PFSK-1 (cell line): ENCODE measurements around the gene GPR3.

Source experiments
- POLR2AphosphoS5 ChIP-seq: IDR thresholded peaks from 2 replicates; pipeline ENCODE4 v1.6.1; 2012; ENCODE audit warnings: low read depth, mild to moderate bottlenecking, control low read depth, low read length, moderate library complexity
- REST ChIP-seq, 2 experiments: IDR thresholded peaks; 2 replicates each; pipeline versions ENCODE4 v1.6.1 to v1.8.0; 2011 to 2012; ENCODE audit warnings: low read depth in 2 of 2, low read length in 2 of 2, control low read depth in 1 of 2, inconsistent platforms in 1 of 2, mild to moderate bottlenecking in 1 of 2, moderate library complexity in 1 of 2; ENCODE audit not compliant: insufficient read depth in 1 of 2
- SIN3A ChIP-seq: IDR thresholded peaks from 2 replicates; pipeline ENCODE4 v1.6.1; 2012; ENCODE audit warnings: mild to moderate bottlenecking, low read length, moderate library complexity, borderline replicate concordance; ENCODE audit not compliant: insufficient read depth
- TAF1 ChIP-seq: IDR thresholded peaks from 2 replicates; pipeline ENCODE4 v1.6.1; 2012; ENCODE audit warnings: low read length, control low read depth, borderline replicate concordance; ENCODE audit not compliant: insufficient read depth

DNA sequence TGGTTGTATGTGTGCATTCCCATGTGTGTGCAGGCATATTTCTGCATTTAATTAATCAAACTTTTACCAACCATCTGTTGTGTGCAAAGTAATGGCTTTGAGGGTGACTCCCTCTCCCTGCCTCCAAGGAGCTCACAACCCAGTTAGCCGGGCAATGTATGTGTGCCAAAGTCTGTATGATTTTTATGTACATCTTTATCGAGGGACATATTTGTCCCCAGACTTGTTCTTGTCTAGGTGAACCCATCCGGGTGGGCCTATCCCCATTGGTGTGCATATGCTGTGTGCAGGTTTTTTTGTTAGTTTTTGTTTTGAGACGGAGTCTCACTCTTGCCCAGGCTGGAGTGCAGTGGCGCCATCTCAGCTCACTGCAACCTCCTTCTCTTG, 48.8 kb upstream of the GPR3 start:
- TF ChIP-seq REST (IDR thresholded peaks at IDR 0.05; ENCODE audit: insufficient read depth in 1 of 2, low read depth in 2 of 2, low read length in 2 of 2) (no peak), POLR2AphosphoS5 (no peak), SIN3A (no peak), TAF1 (no peak)
